Upper lobe of left lung (tissue), 4 donors: Measurements from ENCODE around the gene SUPT3H.

ENCODE experiments used
- EP300 ChIP-seq, 4 donors: sonication (generic); formaldehyde crosslinking; IDR thresholded peaks; one replicate each; pipeline ENCODE4 v1.5.1; 2017; ENCODE audit warnings: antibody characterized with exemption in 4 of 4, control low read depth in 2 of 4
- POLR2AphosphoS5 ChIP-seq, 2 donors: sonication (generic); formaldehyde crosslinking; IDR thresholded peaks; one replicate each; pipeline ENCODE4 v1.5.1; 2017; ENCODE audit warnings: antibody characterized with exemption in 2 of 2

DNA sequence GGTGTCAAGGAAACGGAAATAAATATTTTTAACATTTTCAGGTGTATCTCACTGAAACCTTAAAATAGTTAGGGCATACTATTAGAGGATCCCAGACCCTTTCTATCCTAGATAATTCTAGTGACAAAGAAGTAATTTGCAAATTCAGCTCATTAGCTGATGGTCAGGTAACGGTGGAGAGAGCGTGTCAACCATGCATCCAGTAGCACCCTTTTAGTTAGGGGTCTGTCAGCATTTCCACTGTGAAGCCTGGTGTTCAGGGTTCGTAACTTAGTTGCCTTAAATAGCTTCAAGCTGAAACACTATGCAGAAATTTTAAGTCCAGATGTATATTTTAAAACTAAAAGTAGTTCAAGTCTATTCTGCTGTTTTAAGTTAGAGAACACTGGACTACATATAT is 48.5 kb upstream of the SUPT3H start:
- no peak for TF ChIP-seq POLR2AphosphoS5 (IDR thresholded peaks at IDR 0.05)
- no peak for TF ChIP-seq EP300 (IDR thresholded peaks at IDR 0.05)
